CD4-positive, CD25-positive, alpha-beta regulatory T cell (primary cell): ENCODE data around the gene PUDP. TPM values are rescaled to one million over a fixed set of nuclear protein-coding genes. Genes with fewer than 3 reads are reported as not detected.
A peak's percentile ranks its signal among the peaks of the same experiment; 100 is the strongest.

Source experiments
- ATAC-seq, 2 donors: fragments of 150-1000 bp; cut with Tn5 transposase; one replicate each; pipeline ENCODE4 v1.10.0; 2021; ENCODE audit warnings: low read depth in 2 of 2, moderate number of reproducible peaks in 2 of 2, moderate library complexity in 1 of 2
- DNase-seq, 3 donors: peaks; one replicate each; pipeline versions ENCODE4 v3.0.0 to v3.0.0-alpha.2; 2012 to 2022; ENCODE audit warnings: mixed read lengths in 1 of 3
- H3K27ac ChIP-seq: one replicate; pipeline ENCODE4 v1.7.0; 2013; ENCODE audit warnings: mild to moderate bottlenecking, low read length; ENCODE audit not compliant: insufficient read depth, poor library complexity, severe bottlenecking
- H3K27me3 ChIP-seq: one replicate; pipeline ENCODE4 v1.7.0; 2013; ENCODE audit warnings: low read length; ENCODE audit not compliant: control insufficient read depth, insufficient read depth
- H3K36me3 ChIP-seq: one replicate; pipeline ENCODE4 v1.7.0; 2013; ENCODE audit warnings: mild to moderate bottlenecking, low read length, moderate library complexity; ENCODE audit not compliant: control insufficient read depth, insufficient read depth
- H3K4me1 ChIP-seq: 2 replicates; pipeline ENCODE4 v1.7.0; 2013; ENCODE audit warnings: mild to moderate bottlenecking, low read length; ENCODE audit not compliant: insufficient read depth, control insufficient read depth, poor library complexity, severe bottlenecking
- H3K4me3 ChIP-seq: one replicate; pipeline ENCODE4 v1.7.0; 2013; ENCODE audit warnings: low read depth, mild to moderate bottlenecking, low read length, moderate library complexity
- H3K9me3 ChIP-seq, 2 experiments: 1 replicate in 1 of 2; 2 replicates in 1 of 2; pipeline ENCODE4 v1.7.0; 2013; ENCODE audit warnings: low read length in 2 of 2, mild to moderate bottlenecking in 1 of 2, moderate library complexity in 1 of 2; ENCODE audit not compliant: control insufficient read depth in 2 of 2
- H3K27ac Mint-ChIP-seq, 3 donors: one replicate each; pipeline ENCODE4 v1.8.0; 2020 to 2022; ENCODE audit warnings: mild to moderate bottlenecking in 3 of 3, mixed read lengths in 3 of 3, moderate library complexity in 2 of 3
- H3K27me3 Mint-ChIP-seq: one replicate; pipeline ENCODE4 v1.8.0; 2022; ENCODE audit warnings: mild to moderate bottlenecking, mixed read lengths
- H3K36me3 Mint-ChIP-seq: one replicate; pipeline ENCODE4 v1.8.0; 2020; ENCODE audit warnings: mixed read lengths
- H3K4me1 Mint-ChIP-seq, 4 donors: one replicate each; pipeline ENCODE4 v1.8.0; 2020 to 2022; ENCODE audit warnings: mixed read lengths in 4 of 4, mild to moderate bottlenecking in 1 of 4
- H3K4me3 Mint-ChIP-seq, 4 donors: one replicate each; pipeline ENCODE4 v1.8.0; 2020 to 2022; ENCODE audit warnings: mild to moderate bottlenecking in 4 of 4, mixed read lengths in 4 of 4, moderate library complexity in 3 of 4
- H3K9me3 Mint-ChIP-seq, 7 donors: one replicate each; pipeline ENCODE4 v1.8.0; 2020 to 2022; ENCODE audit warnings: mixed read lengths in 7 of 7, mild to moderate bottlenecking in 3 of 7, moderate library complexity in 2 of 7
- polyA plus RNA-seq, 4 donors: library from polyadenylated mRNA; unstranded; fragments of 300-500 nt; fragmentation: Illumina TruSeq; gene quantifications; one replicate each; pipeline ENCODE4 v1.2.3, GENCODE V29; 2021
- total RNA-seq: library from RNA; stranded (reverse); gene quantifications from one replicate; pipeline ENCODE4 v1.2.3, GENCODE V29; 2022

The PUDP gene
- total and polyA plus RNA-seq, 5 donors from 2014 or later: 14.9 to 26.4 (median 21.4) TPM

DNA sequence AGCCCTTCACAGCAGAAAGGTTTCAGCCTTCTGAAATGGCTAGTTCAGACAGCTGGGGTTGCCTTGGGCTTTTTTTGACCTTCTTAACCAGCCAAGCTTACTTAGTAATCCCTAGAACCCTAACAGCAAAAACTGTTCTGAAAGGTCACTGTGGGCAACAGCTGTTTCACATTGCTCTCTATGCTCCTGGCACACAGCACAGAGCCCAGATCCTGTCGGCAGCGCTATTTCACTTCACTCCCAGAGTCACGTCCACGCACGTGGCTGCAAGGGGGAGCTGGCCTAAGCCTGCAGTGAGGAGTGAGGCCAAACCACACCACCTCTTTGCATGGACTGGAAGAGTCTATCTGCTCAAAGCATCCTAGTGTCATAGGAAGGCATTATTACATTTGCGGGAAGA is 32.4 kb downstream of the PUDP start:
- H3K36me3 Mint-ChIP-seq: peaks cover 41% of the 10 kb centered on the region
- ATAC-seq: no peak
- peaks cover 13% of the 10 kb centered on the region for H3K4me1 ChIP-seq

GRCh38 chrX:7112071-7112470 is 35.9 kb downstream of the PUDP start:
- H3K27ac Mint-ChIP-seq: no peak overlapping the region
- peaks cover 12 to 72% (median 21%) of the 10 kb centered on the region in 4 donors for H3K4me1 Mint-ChIP-seq
- H3K9me3 Mint-ChIP-seq: peaks cover 0 to 2% (median 0%) of the 10 kb centered on the region in 7 donors
- peaks cover 24% of the 10 kb centered on the region for H3K36me3 Mint-ChIP-seq
- H3K4me3 Mint-ChIP-seq: no peak overlapping the region
- no peak for DNase-seq
- H3K36me3 ChIP-seq: no peaks in the 10 kb centered on the region
- H3K9me3 ChIP-seq: no peaks in the 10 kb centered on the region
- ATAC-seq: no peak
- no peaks in the 10 kb centered on the region for H3K27me3 Mint-ChIP-seq
- no peak overlapping the region for H3K27ac ChIP-seq
- H3K4me1 ChIP-seq: peaks cover 18% of the 10 kb centered on the region
- no peaks in the 10 kb centered on the region for H3K27me3 ChIP-seq
- H3K4me3 ChIP-seq: no peak overlapping the region

More for the DNA sequence above, 32.4 kb downstream of the PUDP start:
- peaks cover 0 to 2% (median 0%) of the 10 kb centered on the region in 7 donors for H3K9me3 Mint-ChIP-seq
- H3K9me3 ChIP-seq: no peaks in the 10 kb centered on the region
- no peak overlapping the region for H3K27ac ChIP-seq
- peak overlapping the region in 1 of 3 donors; percentile 45 for H3K27ac Mint-ChIP-seq
- H3K4me3 ChIP-seq: no peak overlapping the region
- H3K27me3 Mint-ChIP-seq: no peaks in the 10 kb centered on the region
- H3K36me3 ChIP-seq: no peaks in the 10 kb centered on the region
- DNase-seq: no peak
- H3K4me3 Mint-ChIP-seq: no peak overlapping the region
- H3K27me3 ChIP-seq: no peaks in the 10 kb centered on the region
- peaks cover 19 to 65% (median 28%) of the 10 kb centered on the region in 4 donors for H3K4me1 Mint-ChIP-seq

- DNase-seq (no peak), ATAC-seq (no peak)
- Mint-ChIP-seq H3K4me3 (no peak overlapping the region), H3K4me1 (peaks cover 10 to 67% (median 20%) of the 10 kb centered on the region in 4 donors), H3K27me3 (no peaks in the 10 kb centered on the region), H3K27ac (no peak overlapping the region), H3K36me3 (peaks cover 19% of the 10 kb centered on the region), H3K9me3 (peaks cover 0 to 2% (median 0%) of the 10 kb centered on the region in 7 donors)
- H3K9me3 ChIP-seq: no peaks in the 10 kb centered on the region
- H3K4me3 ChIP-seq: no peak overlapping the region
- H3K27me3 ChIP-seq: no peaks in the 10 kb centered on the region
- H3K4me1 ChIP-seq: peaks cover 18% of the 10 kb centered on the region
- H3K27ac ChIP-seq: no peak overlapping the region
- H3K36me3 ChIP-seq: no peaks in the 10 kb centered on the region
Observed at GRCh38 chrX:7111518-7111917, 36.4 kb downstream of the PUDP start.

DNA sequence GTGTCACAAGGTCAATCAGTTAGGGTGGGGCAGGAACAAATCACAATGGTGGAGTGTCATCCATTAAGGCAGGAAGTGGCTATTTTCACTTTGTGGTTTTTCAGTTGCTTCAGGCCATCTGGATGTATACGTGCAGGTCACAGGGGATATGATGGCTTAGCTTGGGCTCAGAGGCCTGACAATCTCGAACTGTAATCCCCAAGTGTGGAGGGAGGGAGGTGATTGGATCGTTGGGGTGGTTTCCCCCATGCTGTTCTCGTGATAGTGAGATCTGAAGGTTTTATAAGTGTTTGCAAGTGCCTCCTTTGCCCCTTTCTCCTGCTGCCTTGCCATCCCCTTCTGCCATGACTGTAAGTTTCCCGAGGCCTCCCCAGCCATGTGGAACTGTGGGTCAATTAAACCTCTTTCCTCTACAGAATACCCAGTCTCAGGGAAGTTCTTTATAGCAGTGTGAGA is 37.1 kb downstream of the PUDP start:
- H3K27ac ChIP-seq: no peak overlapping the region
- H3K4me3 ChIP-seq: no peak overlapping the region
- Mint-ChIP-seq H3K27me3 (no peaks in the 10 kb centered on the region), H3K36me3 (peaks cover 19% of the 10 kb centered on the region), H3K9me3 (peaks cover 0 to 2% (median 0%) of the 10 kb centered on the region in 7 donors), H3K4me3 (peak overlapping the region in 2 of 4 donors; percentile 29 to 61), H3K27ac (peak overlapping the region; percentile 59 to 89 (median 80)), H3K4me1 (peaks cover 10 to 64% (median 20%) of the 10 kb centered on the region in 4 donors)
- no peak for ATAC-seq
- H3K9me3 ChIP-seq: no peaks in the 10 kb centered on the region
- H3K27me3 ChIP-seq: no peaks in the 10 kb centered on the region
- H3K36me3 ChIP-seq: no peaks in the 10 kb centered on the region
- peaks cover 18% of the 10 kb centered on the region for H3K4me1 ChIP-seq
- DNase-seq: peak in 1 of 3 donors; percentile 20

DNA sequence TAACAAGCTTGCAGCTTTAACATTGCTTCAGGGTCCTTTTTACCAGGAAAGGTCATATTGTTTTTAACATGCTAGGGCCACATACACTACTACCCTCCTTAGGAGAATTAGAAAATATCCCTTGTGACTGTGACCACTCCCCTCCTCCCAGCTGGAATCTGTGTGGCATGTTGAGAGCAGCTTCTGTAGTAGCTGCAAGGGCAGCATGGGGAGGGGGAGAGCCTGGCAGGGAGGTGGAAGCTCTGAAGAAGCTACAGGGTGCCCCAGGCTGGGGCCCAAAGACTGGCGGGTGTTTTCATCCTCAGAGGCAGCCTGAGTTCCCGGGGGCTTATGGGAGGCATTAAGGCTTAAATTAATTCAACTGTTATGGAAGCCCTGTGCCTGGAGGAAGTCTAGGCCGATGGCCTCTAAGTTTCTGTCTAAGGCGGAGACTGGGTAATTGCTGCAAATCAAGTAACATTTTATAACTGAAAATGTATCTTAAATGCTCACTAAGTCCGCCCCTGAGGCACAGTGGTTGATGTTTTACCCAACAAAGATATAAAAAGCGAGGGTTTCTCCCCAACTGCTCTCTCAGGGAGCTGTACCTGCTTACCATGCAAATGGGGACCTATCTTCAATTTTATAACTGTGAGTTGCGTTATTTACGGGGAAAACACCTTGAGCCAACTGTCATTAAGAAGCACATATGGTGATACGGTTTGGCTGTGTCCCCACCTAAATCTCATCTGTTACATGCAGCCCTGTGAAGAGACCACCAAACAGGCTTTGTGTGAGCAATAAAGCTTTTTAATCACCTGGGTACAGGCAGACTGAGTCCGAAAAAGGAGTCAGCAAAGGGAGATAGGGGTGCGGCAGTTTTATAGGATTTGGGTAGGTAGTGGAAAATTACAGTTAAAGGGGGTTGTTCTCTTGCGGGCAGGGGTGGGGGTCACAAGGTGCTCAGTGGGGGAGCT is 37.8 kb downstream of the PUDP start:
- Histone ChIP-seq H3K9me3 (no peaks in the 10 kb centered on the region), H3K36me3 (peaks cover 5% of the 10 kb centered on the region), H3K27ac (no peak overlapping the region), H3K27me3 (no peaks in the 10 kb centered on the region), H3K4me1 (peaks cover 18% of the 10 kb centered on the region), H3K4me3 (no peak overlapping the region)
- Mint-ChIP-seq H3K27me3 (no peaks in the 10 kb centered on the region), H3K9me3 (peaks cover 0 to 2% (median 0%) of the 10 kb centered on the region in 7 donors), H3K27ac (peak overlapping the region; percentile 59 to 89 (median 80)), H3K4me1 (peaks cover 10 to 61% (median 18%) of the 10 kb centered on the region in 4 donors), H3K36me3 (peaks cover 22% of the 10 kb centered on the region), H3K4me3 (peak overlapping the region in 2 of 4 donors; percentile 29 to 61)
- ATAC-seq (no peak), DNase-seq (no peak)

DNA sequence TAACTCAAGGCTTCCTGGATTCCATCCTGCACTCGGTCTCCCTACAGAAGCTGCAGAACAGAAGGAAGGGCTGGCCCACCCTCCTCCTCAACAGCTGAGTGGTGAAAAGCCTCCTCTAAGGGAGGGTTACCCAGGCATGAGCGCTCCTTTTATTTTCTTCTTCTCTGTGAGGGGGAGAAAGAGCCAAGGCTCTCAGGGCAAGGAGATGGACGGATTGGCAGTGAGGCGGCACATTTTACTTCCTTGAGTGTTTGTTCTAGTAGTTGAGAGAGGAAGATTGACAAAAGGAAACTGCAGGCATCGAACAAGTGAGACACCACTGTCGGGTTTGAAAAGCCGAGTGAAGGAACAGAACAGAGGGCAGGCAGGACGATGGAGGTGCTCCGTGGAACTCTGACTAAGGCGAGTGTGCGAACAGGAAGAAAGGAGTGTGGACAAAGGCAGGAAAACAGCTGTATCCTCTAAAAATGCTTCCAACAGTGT is 38.9 kb downstream of the PUDP start:
- Histone ChIP-seq H3K9me3 (no peaks in the 10 kb centered on the region), H3K4me1 (peaks cover 18% of the 10 kb centered on the region), H3K4me3 (no peak overlapping the region), H3K27me3 (no peaks in the 10 kb centered on the region), H3K36me3 (peaks cover 14% of the 10 kb centered on the region), H3K27ac (no peak overlapping the region)
- Mint-ChIP-seq H3K36me3 (peaks cover 26% of the 10 kb centered on the region), H3K27ac (peak overlapping the region; percentile 23 to 83 (median 59)), H3K4me1 (peaks cover 5 to 57% (median 14%) of the 10 kb centered on the region in 4 donors), H3K4me3 (peak overlapping the region in 2 of 4 donors; percentile 55 to 68), H3K27me3 (no peaks in the 10 kb centered on the region), H3K9me3 (no peaks in the 10 kb centered on the region)
- DNase-seq: no peak
- no peak for ATAC-seq

DNA sequence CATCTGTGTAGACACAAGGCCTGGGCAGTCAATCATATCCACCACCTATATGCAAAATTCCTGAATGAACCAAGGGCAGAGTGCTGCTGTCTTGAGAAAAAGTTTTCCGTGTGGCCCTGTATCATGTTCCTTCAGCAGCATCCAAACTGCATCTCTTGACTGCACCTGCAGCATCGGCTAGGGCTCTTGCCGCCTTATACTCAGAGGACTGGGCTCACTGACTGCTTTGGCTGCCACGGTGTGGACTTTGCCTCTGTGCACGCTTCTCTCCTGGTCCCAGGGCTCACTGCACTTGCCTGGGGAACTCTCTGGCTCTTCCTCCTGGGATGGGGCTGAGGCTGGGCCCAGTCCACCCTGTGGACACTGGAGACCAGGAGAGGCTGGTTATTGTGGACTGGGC is 39.9 kb downstream of the PUDP start:
- Mint-ChIP-seq H3K4me3 (no peak overlapping the region), H3K4me1 (peaks cover 5 to 49% (median 14%) of the 10 kb centered on the region in 4 donors), H3K27ac (peak overlapping the region in 1 of 3 donors; percentile 59), H3K9me3 (no peaks in the 10 kb centered on the region), H3K27me3 (no peaks in the 10 kb centered on the region), H3K36me3 (peaks cover 26% of the 10 kb centered on the region)
- H3K27me3 ChIP-seq: no peaks in the 10 kb centered on the region
- H3K4me3 ChIP-seq: no peak overlapping the region
- peaks cover 18% of the 10 kb centered on the region for H3K4me1 ChIP-seq
- H3K36me3 ChIP-seq: peaks cover 19% of the 10 kb centered on the region
- H3K27ac ChIP-seq: no peak overlapping the region
- DNase-seq: no peak
- peaks cover 0 to 2% of the 10 kb centered on the region in 2 experiments for H3K9me3 ChIP-seq
- ATAC-seq: no peak
